ENCODE results near the gene LSM14A. TPM values are rescaled to one million over a fixed set of nuclear protein-coding genes. Genes with fewer than 3 reads are reported as not detected.
"Not testable (repeated sequence)": the region's sequence is repeated elsewhere in the genome, so short reads cannot be mapped to it uniquely, and the experiment has no call there.

LSM14A gene
- polyA plus RNA-seq, 1 donor, result 77.2 TPM

DNA sequence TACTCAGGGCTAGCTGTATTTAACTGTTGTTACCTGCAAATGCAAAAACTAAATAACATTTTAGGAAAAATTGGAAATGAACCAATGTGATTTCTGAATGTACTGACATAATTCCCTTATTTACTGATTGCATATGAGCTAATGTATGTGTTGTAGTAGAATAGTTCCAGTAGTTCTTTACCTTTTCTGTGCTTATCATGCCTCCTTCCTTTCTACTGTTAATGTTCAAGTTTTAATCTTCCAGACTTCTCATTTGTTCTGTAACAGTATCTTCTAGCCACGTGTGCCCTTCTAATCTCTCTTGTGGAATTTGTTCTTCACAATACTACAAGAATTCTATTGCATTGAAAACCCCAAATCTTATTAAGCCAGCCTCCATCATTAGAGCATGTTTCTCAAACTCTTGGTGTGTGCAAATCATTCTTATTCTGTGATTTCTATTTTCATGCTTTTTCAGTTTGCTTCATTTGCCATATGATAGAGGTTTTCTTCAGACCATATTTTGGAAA, 17.7 kb downstream of the LSM14A start:
- no peak for DNase-seq (ENCODE audit: low read depth)

DNA sequence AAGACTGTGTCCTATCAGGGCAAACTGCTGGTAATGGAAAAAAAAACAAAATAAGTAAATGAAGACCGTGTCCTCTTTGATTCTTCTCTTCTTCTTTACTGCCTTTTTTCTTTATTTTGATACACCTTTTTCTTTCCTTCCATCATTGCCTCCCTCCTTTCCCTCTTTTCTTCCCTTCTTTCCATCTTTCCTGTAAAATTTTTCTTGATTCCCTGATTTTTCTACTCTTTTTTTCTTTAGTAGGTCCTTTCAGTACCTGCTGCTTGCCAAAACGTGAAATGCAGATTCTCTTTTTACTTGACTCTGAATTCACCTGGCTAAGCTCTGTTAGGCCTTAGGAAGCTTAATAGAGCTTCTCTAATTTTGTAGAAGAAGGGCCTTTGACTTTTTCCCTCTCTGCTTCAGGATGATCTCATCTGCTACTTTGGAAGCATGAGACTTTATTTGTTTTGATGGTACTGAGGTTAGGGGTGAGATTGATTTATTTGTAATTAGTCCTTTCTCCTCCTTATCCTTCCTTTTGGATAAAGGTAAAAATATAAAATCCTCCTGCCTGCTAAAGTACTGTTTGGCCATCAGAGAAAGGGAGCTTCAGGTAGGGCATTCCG, 19.2 kb downstream of the LSM14A start:
- no peak for DNase-seq (ENCODE audit: low read depth)

DNA sequence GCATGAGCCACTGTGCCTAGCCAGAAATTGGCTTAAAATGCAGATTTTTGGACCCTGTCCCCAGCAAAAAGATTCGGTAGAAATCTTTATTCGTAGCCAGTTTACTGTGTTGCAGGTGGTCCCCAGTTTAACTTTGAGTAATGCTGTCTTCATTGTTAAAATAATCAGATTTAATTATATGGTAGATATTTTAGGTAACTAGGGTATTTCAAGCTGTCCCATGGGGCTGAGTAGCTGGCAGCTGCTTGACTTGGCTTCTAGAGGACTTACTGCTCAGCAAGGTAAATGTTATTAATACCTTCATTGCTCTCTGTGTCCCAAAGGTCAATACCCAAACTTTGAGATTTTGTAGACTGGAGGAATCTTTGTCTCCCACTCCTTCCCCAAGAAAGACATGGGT, 21.1 kb downstream of the LSM14A start:
- DNase-seq (ENCODE audit: low read depth), result no peak

DNA sequence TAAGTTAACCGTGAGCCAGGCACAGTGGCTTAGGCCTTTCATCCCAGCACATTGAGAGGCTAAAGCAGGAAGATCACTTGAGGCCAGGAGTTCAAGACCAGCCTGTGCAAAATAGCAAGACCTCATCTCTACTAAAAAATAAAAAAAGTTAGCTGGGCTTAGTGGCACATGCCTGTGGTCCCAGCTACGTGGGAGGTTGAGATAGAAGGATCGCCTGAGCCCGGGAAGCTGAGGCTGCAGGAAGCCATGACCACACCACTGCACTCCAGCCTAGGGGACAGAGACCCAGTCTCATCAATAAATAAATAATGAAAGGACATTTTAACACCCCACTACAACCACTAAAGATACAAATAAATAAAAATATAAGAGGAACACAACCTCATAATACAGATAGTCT, 21.6 kb downstream of the LSM14A start:
- no peak for DNase-seq (ENCODE audit: low read depth)

DNA sequence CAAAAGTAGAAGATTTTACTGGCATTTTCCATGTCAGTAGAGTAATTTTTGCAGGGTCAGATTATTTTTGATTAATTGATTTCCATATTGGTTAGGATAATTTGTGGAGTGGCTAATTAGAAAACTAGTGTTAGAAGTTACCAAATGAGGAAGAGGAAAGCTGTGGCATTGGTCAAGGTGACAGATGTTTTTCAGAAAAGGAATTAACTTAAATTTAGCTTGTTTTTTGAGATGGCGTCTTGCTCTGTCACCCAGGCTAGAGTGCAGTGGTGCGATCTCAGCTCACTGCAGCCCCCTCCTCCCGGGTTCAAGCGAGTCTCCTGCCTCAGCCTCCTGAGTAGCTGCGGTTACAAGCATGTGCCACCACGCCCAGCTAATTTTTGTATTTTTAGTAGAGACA, 28.8 kb downstream of the LSM14A start:
- DNase-seq (ENCODE audit: low read depth), result no peak

DNA sequence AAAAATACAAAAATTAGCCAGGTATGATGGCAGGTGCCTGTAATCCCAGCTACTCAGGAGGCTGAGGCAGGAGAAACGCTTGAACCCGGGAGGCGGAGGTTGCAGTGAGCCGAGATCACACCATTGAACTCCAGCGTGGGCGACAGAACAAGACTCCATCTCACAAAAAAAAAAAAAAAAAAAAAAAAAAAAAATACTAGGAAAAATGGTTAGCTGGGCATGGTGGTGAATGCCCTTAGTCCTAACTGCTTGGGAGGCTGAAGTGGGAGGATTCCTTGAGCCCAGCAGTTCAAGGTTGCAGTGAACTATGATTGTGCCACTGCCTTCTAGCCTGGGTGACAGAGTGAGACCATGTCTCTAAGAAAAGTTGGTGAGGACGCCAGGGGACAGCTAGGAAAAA, 33.0 kb downstream of the LSM14A start:
- DNase-seq (ENCODE audit: low read depth), result not testable (repeated sequence)

DNA sequence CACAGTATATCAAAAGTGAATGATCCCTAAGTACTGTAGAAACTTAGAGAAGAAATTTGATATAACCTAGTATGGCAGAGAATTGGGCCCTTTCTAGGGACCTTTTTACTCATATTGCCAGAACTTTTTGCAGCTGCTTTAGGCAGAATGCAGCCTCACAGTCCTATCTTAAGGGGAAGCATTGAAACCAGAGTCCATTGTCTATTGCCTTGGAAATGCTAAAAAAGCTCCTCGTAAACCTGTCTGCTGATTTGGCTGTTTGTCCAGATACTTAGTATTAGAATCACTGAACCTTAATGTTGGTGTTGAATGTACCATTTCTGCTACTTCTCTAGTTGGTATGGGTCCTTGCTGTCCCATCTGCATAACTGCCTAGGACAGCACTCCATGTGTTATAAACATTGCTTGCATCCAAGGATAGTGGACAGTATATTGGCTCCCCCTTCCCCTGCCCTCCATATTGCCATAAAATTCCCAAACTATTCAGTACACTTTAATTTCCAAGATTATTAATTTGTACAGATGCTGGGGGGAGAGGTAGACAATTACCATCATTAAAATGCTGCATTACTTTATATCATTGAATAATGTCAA, 36.1 kb downstream of the LSM14A start:
- DNase-seq (ENCODE audit: low read depth), result no peak

DNA sequence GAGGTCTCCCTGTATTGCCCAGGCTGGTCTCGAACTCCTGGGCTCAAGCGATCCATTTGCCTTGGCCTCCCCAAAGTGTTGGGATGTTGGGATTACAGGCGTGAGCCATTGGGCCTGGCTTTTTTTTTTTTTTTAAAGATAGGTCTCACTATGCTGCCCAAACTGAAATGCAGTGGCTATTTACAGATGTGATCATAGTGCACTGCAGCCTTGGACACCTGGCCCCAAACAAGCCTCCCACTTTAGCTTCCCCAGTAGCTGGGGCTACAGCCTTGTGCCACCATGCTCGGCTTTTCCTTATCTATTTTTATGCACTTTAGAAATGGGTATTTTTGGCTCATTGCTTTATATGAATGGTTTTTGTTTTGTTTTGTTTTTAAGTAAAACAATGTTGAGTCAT, 37.4 kb downstream of the LSM14A start:
- DNase-seq (ENCODE audit: low read depth), result no peak

DNA sequence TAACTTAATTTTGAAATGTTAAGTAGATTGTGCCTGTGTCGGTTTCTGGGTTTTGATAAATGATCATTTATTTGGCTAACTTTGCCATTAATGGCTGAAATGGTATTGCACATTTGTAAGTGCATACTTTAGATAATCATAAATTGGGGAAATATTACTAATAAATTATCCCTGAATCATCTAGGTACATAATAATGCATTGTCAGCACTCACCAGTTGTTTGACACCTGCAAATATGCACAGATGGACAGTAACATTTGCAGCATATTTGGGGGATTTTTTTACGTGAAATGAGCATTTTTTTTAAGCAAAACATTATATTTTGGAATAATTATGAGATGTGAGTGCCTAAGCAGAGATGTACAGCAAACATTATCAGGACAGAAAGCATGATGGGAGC, 41.0 kb downstream of the LSM14A start:
- DNase-seq (ENCODE audit: low read depth), result no peak

DNA sequence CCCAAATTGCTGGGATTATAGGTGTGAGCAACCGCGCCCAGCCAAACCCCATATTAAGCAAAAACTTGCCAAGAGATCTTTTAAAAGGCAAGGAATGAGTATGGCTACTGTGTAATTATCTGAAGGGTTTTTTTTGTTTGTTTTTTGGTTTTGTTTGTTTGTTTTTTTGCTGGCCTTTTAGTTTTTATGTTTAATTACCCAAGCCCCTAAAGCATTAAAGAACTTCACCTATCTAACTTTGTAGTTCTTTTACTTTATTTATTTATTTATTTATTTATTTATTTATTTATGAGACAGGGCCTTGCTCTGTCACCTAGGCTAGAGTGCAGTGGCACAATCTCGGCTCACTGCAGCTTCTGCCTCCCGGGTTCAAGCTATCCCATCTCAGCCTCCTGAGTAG, 41.7 kb downstream of the LSM14A start:
- DNase-seq (ENCODE audit: low read depth), result no peak

DNA sequence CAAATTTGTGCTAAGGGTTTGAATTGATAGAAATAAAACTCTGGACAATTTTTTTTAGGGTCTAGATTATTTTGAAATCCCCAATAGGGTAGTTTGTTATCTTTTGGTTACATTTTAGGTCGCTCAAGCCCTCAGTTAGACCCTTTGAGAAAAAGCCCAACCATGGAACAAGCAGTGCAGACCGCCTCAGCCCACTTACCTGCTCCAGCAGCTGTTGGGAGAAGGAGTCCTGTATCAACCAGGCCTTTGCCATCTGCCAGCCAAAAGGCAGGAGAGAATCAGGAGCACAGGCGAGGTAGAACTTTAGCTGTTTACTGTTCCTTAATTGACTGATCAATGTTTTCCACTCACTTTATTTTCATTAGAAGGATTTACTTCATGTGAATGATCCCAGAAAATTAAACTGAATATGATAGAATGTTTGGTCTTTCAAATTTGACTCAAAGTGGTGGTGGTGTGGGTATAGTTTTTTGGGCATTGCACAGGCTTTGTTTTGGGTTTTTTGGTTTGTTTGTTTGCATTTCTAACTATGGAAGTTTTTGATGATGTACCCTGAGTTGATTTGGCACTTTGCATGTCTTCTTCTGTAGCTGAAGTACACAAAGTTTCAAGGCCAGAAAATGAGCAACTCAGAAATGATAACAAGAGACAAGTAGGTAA, 42.8 kb downstream of the LSM14A start:
- DNase-seq (ENCODE audit: low read depth), result no peak

DNA sequence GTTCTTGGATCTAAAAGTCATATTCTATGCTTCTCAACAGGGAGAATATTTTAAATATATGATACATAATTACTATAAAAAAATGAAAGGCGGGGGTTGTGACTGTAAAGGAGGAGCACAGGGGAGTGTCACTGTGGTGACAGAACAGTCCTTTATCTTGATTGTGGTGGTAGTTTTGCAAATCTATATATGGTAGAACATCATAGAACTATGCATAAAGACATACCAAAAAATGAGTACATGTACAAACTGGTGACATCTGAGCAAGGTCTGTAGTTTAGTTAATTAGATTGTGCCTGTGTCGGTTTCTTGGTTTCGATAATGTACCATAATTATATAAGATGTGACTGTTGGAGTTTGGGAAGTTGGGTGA, 43.3 kb downstream of the LSM14A start:
- DNase-seq (ENCODE audit: low read depth), result no peak

DNA sequence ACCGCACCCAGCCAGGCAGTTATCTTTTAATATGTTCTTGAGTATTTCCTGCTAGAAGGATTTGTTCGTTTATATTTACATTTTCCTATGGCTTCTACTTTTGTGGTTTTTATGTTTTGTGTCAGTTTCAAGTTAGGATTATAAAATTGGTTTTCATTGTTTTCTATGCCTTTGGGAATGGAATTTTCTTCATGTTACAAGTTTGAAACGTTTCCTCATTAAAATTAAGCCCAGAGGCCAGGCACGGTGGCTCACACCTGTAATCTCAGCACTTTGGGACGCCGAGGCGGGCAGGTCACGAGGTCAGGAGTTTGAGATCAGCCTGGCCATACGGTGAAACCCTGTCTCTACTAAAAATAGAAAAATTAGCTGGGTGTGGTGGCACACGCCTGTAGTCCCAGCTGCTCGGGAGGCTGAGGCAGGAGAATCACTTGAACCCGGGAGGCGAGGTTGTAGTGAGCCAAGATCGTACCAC, 44.5 kb downstream of the LSM14A start:
- not testable (repeated sequence) for DNase-seq (ENCODE audit: low read depth)

DNA sequence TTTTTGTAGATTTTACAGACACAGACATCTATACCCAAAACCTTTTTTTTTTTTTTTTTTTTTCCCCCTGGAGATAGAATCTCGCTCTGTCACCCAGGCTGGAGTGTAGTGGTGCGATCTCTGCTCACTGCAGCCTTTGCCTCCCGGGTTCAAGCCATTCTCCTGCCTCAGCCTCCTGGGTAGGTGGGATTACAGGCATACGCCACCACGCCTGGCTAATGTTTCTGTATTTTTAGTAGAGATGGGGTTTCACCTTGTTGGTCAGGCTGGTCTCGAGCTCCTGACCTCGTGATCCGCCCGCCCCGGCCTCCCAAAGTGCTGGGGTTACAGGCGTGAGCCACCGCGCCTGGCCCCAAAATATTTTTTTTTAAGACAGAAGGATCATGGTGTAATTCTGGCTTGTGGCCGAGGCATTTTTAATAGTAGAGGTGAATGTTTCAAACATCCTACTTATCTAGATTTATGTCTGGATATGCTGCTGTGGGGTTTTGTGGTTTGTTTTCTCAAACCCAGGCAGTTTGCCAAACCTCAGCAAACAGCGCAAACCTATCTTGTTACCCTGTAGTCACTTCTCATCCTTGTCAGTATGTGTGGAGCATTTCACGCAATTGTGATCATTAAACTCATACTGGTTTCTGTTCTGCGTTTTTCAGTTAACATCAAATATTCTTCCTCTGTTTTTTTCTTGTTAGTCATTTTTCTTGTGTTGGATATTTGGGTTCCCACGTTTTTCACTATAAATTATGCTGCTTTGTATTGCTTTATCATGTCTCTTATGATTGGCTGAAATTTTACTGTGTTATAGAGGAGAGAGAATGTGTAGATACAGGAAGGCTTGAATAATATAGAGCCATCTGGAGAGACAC, 45.9 kb downstream of the LSM14A start:
- DNase-seq (ENCODE audit: low read depth), result no peak

DNA sequence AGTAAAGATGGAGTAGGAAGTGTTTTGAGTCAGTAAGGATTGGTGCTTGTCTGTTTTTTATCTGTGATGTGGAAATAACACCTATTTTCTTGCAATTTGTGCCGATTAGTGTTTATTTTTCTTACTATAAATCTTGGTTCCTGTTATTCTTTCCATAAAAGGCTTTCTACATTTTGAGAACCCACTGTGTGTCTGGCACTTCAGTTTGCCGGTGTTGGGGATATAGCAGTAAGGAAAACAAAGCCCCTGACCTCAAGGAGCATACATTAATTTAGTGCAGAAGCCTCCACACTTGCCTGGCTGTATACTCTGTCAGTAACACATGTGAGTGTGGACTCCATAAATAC, 46.5 kb downstream of the LSM14A start:
- DNase-seq (ENCODE audit: low read depth), result no peak

DNA sequence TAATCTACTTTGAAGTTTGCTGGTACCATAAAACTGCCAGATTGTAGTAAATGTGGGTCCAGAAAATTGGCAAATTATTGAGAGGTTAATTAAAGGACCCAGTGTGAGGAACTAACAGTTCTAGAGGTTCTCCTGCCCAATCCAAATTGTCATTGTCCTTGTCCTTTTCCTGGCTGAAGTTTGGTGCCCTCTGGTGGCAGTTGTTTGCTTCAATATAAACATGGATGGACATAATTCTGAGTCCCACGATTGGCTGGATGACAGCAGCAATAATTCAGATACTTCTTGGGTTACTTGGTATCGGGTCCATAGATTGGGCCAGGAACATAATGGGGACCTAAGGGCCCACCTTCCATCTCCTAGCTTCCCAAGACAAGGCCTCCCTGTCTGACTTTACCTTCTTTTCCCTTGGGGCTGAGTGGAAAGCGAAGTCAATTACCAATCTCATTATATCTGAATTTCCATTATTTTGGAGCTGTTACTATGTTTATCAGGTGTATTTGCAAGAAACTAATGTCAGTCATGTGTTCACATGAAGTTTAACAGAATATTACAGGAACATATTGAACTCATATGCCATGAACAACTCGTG, 48.3 kb downstream of the LSM14A start:
- no peak for DNase-seq (ENCODE audit: low read depth)

DNA sequence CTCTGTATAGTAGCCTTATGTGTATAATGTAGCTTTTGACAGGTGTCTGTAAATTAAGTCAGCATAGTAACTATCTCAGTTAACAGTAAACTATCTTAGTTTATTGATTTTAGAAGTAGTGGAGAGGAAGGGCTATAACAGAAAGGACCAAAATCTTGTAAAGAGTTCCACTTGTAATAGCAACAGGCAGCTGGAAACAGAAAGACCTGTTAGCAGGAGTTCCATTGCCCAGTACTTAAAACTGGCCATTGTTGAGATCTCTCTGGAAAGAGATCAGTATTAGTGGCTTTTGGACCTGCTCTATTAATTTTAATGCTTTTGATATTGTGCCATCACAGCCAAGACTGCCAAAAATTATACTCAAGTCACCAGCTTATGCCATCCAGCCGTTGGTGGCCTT, 50.1 kb downstream of the LSM14A start:
- no peak for DNase-seq (ENCODE audit: low read depth)

DNA sequence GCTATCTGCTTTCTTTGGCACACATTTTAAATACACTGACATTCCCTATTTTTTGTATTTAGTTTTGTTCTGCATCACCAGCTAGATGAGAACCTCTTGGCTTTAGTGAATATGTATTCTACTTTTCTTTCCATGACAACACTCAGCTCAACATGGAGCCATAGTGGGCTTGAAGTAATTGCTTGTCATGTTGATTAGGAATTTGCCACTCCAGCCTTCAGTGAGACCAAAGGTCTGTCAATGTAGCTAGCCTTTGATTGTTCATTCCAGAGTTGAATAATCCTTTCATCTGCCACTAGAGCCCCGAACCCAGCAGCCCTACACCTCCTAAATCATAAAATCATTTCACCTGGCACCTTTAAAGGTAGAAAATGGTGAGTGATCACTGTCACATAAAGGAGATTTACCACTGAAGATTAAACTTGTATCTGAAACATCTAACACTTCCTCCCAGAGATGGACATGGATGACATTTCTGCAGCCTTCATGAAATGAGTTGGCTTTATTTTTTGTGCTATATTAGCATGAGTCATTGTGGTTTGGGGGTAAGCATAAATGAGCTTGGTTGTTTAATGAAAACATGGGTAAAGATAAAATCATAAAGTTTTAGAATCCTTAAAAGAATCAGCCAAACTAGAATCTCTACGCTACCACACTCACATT, 52.8 kb downstream of the LSM14A start:
- DNase-seq (ENCODE audit: low read depth), result no peak

DNA sequence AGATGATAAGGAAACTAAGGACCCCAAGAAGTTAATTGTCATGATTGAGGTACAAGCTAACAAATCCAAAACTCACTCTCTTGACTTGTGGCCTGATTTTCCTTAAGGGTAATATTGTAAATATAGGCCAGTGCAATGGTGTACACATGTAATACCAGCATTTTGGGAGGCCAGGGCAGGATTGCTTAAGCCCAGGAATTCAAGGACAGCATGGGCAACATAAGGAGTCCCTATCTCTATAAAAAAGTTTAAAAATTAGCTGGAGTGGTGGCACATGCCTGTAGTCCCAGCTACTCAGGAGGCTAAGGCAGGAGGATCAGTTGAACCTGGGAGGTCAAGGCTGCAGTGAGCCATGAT, 53.3 kb downstream of the LSM14A start:
- DNase-seq (ENCODE audit: low read depth), result no peak

DNA sequence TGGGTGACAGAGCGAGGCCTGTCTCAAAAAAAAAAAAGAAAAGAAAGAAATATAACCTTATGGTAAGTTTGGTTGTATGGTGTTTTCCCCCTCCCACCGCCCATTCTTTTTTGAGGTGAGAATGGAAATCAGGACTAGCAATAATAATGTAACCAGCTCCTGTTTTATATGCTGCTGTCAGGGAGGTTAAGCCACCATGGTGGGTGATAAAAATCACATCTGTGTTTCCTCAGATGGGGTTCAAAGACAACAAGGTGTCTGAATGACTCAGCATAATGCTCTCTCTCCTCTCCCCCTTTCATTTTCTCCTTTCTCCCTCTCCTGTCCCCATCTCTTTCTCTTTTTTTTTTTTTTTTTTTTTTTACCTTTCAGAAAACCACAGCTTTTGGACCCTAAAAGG, 53.7 kb downstream of the LSM14A start:
- no peak for DNase-seq (ENCODE audit: low read depth)

DNA sequence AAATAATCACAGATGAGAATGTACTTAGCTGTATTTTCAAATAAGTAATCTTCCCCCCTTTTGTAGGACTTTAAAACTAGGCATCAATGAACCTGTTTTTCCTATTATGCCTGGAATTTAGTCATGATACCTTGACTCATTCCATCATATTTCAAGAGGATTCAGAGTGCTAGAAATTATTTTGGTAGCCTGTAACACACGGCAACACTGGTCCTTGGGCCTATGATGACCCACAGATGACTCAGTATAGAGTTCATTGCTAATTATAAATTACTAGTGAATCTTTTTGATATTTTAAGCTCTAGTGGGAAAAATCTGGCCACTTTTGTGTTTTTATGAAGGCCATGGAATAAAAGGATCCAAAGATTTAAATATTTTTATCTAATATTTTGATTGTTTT, 56.0 kb downstream of the LSM14A start:
- no peak for DNase-seq (ENCODE audit: low read depth)

DNA sequence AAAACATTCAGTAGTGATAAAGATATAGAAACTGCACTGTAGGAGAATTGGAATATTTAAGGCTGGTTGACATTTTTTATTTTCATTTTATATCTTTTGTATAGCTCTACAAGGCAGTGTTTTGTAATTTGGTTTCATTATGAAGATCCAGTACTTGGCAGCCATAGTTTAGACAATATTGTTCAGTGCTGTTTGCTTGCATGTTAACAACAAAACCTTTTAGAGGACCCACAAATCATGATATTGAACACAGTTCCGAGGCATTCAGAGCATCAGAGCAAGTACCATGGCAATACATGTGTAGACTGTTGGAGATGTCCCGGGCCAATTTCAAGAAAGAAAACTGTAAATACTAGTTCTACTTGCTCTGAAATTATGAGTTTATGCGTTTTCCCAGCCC, 56.5 kb downstream of the LSM14A start:
- DNase-seq (ENCODE audit: low read depth), result no peak
